Activated CD4-positive, alpha-beta T cell treated with anti-CD3 and anti-CD28 coated beads, Interleukin-2, amount 50 U/mL, for 16 hours (primary cell): ENCODE results near the gene MYO3B.
A peak's percentile ranks its signal among the peaks of the same experiment; 100 is the strongest.

Experiments
- DNase-seq: peaks from one replicate; pipeline ENCODE4 v3.0.0-alpha.2; 2020

Gene MYO3B

DNA sequence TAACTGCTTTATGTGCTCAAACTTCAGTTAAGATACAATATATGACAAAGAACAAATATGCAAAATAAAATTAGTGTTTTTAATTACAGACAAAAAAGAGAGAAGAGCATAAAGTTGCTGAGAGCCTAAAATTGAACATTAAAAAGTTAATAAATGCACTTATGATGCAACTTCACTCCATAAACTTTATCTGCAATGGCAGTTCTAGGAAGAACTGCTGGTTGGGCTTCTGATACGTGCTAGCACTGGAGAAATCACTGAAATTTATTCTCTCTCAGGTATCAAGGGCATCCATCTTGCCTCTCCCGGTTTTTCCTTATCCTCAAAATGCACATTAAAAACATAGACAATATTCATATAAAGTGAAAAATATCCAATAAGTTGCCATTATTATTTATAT lies 35.7 kb downstream of the MYO3B start:
- DNase-seq: no peak

GRCh38 chr2:170214309-170214948 lies 36.5 kb downstream of the MYO3B start:
- no peak for DNase-seq

DNA sequence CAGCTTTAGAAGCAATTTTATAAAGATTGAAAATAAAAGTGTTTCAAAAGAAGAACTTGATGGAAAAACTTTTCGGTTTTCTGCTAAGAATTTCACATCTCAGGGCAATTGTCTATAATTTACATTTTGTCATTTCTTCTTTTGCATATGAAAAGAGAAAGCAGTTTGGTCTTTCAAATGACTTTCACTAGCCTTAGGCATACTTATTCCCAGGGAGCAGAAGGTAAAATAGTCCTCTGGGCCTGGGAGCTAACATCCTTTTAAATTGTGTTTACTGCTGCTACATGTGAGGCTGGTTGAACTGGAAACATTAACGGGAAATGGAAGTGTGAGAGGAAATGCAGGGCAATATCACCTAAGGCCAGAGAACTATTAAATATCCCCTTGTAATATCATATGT lies 37.1 kb downstream of the MYO3B start:
- no peak for DNase-seq

DNA sequence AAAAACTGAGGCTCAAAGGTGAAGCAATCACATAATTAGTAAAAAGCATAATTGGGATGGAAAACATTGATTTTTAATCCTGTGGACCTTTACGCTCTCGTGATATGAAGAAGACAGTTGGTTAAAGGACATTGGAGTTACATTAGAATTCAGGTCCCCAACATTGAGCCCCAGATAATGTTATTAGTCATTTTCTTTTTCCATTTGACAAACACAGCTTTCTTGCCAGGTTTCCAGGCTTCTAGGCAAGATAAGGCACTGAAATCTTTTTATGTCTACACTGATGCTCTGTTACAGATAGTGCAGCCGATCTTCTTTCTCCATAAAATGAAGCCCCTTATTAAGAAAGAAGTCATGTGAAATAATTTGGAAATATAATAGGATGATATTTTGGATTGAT lies 38.5 kb downstream of the MYO3B start:
- no peak for DNase-seq

GRCh38 chr2:170216981-170217380 lies 39.0 kb downstream of the MYO3B start:
- DNase-seq: no peak

GRCh38 chr2:170217778-170218251 lies 39.9 kb downstream of the MYO3B start:
- DNase-seq: no peak

DNA sequence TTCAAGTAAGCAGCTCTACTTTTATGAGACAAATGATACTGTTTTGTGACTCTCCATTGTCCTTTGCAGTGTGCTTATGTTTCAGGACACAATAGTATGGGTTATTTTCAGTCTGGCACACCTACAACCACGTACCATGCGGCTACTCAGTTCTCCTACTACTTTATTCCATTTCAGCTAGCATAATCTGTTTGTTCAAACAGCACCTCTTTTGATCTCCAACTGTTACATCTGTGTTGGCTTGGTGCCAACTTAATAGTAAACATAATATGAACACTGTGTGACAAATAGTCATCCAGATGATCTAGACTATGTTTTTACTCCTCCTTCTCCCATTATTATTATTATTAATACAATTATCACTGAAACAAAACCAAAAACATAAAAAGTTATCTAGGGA lies 40.5 kb downstream of the MYO3B start:
- no peak for DNase-seq

DNA sequence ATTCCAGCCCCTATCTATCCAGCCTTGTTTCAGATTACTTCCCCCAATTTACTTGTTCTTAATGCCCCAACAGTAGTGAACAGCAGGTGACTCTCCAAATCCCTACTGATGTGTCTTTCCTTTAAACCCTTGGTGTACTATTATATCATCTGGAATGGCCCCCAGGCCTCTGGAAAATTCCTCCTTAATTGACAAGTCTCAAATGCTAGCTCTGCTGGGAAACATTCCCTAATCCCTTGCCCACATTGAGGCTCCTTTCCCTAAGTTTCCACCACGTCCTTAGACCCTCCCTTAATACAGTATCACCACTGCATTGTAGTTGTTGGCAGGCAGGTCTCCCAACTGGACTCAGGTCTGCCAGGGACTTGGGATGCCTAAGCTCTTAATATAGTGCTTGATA lies 41.0 kb downstream of the MYO3B start:
- DNase-seq: no peak

DNA sequence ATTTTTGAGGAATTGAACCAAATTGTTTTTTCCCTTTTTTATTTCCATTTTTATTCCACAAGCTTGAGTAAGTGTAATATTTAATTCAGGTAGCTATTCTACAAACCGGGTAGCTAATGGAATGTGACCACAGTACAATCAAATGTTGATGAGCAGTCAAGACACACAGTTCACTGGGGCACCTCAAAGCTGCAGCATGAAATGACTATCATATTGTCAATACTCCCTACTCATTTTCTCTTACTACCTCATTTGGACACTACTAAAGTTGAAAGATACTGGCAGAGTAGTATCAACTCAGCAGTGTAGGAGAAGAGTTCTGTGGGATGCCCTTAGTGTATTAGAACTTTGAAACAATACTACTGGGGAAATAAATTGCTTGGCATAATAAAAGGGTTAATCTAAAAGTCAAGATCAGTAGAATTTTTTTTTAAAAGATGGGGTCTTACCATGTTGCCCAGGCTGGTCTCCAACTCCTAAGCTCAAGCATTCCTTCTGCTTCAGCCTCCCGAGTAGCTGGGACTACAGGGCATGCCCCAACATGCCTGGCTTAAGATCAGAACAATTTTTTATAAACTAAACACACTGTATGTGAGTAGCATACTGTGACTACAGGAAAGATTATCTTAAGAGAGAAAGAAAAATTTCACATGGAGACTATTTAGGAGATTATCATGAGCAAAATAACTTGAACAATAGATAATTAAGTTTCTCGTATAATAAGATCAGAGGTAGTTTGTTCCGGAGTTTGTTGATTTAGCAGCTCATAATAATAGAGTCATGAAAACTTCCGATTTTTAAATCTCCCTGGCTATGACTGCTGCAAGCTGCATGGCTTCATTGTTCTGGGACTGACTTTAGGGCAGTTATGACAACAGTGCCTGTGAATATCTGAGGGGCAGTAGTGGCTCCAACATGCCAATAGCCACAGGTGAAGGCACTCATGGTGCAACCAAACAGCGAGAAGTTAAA lies 43.7 kb downstream of the MYO3B start:
- no peak for DNase-seq

GRCh38 chr2:170222298-170222697 lies 44.4 kb downstream of the MYO3B start:
- no peak for DNase-seq

GRCh38 chr2:170222842-170223241 lies 44.9 kb downstream of the MYO3B start:
- no peak for DNase-seq

- DNase-seq: no peak
Observed at GRCh38 chr2:170224692-170225294, 46.8 kb downstream of the MYO3B start.

- DNase-seq: no peak
Observed at GRCh38 chr2:170226216-170226615, 48.3 kb downstream of the MYO3B start.

- no peak for DNase-seq
Observed at GRCh38 chr2:170227507-170227947, 49.6 kb downstream of the MYO3B start.

DNA sequence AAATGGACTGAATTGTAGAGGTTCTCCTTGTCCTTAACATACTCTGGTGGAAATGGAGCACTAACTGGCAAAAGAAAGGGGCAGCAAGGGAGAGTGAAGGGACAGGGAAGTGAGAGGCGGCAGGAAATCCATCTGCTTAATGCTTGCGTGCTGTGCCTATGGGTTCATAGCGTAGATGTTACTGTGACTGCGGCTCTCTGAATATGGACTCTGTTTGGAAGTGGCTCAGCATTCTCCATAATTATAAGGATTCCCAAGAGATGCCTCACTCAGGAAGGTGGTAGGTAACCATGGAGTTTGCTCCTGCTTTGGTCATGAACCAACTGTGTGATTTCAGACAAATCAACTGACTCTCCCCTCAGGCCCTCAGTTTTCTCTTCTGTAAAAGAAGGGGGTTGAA lies 50.0 kb downstream of the MYO3B start:
- DNase-seq: no peak

- DNase-seq: no peak
Observed at GRCh38 chr2:170228429-170228828, 50.5 kb downstream of the MYO3B start.

DNA sequence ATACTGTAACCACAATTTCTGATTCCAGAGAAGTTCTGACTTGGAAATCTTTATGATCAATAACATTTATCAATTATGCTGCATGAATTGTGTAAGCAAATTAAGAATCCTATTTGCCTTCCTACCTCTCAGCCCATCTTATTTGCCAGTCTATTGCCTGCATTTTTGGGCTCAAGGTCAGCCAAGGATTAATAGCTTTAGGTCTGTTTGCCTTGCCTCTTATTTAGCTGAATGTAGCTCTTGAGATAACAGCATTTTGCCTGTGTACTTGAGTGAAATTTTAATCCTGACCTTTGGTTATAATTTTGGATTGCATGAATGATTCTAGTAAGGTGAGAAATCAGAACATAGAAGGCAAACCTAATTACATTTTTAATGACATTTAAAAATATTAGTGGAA lies 51.2 kb downstream of the MYO3B start:
- DNase-seq: no peak

GRCh38 chr2:170229744-170230143 lies 51.8 kb downstream of the MYO3B start:
- DNase-seq: no peak

GRCh38 chr2:170235860-170236679 lies 58.1 kb downstream of the MYO3B start:
- peak; percentile 33 for DNase-seq

DNA sequence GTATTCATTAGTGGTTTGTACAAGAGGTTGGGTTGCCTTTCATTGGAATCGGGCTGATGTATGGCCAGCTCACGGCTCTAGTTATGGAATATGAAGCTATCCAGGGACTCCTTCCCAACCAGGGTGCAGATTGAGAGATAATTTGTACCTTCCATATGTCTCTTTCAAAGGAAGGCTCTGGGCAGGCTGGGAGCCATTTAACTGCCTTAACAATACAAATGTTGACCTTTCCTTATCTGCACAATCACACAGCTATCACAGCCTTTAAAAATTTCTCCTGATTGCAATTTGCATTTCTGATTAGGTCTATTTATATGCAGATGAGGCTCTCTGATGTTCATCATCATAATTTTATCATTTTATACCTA lies 58.7 kb downstream of the MYO3B start:
- no peak for DNase-seq

DNA sequence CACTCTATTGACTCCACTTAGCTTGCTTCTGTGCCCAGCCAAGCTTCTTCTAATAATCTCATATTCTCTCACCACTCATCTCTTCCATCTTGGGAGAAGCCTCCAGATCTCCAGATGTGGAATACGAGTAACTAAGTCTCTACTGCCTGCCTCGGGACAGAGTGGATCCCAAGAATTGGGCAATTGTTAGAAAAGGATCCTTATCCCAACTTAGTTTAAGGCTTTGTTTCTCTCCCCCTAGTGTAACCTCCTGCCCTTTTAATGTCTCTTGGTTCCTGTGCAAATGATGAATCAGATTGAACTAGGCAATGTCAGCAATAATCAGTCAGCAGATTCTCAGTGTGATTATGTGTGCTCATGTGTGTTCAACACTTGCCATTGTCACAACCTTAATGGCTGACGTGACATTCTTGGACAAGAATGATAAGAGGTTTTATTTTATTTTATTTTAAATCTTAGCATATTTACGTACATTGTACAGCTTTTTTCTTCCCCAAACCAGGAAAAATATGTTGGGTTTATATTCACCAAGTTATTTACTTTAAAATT lies 59.7 kb downstream of the MYO3B start:
- DNase-seq: no peak

DNA sequence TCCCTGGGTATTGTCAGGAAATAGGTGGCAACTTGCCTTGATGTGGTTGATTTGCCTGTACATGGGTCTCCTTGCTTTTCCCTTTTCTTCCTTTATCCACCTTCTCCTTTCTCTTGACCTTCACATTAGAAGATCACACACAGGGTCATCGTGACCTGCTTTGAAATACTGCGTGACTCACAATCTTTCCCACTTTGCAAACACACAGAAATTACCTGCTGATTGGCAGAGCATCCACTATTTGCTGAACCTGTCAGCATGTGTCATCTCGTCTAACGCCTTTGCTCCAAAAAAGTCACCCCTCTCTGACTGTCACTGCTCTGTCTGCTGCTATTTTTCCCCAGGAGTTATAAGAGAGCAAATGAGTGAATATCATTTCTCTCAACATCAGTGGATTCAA lies 60.8 kb downstream of the MYO3B start:
- DNase-seq: no peak

DNA sequence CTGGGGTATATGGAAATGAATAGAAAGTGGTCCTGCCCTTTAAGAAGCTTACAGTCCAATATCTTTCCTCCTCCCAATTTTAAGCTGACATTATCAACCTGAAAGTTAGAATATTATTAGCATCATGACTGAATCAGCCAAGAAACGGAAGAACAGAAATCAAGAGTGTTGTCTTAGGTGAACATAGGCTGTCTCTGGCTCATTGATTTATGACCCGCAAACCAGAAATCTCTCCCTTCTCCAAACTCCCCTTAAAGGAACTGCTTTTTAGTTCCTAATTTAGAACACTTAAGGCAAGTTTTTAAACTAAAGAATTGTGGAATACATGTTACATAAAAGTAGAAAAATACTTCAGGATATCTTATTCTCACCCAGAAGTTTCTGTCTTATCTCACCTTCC lies 62.7 kb downstream of the MYO3B start:
- DNase-seq: no peak
